Measurements from ENCODE around the gene CFAP45. TPM values are rescaled to one million over a fixed set of nuclear protein-coding genes. Genes with fewer than 3 reads are reported as not detected.

CFAP45 gene
- total and polyA plus RNA-seq, 4 donors: 1.3 to 11.7 (median 9.5) TPM

DNA sequence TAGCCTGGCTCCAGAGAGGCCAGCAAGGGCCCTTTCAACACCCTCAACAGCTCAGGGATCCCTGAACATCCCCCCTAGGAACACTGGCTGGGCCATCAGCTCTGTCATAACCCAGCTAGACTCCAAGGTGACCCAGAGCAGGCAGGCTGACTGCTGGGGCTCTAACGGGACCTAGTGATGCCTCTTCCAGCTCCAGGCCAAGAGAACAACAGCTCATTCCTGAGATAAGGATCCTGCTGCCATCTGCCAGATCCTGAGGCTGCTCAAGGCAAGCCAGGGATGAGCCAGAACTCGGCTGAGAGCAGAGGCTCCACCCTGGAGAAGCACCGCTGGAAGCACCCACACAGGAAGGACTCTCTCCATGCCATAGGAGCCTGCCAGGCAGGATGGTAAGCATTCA lies 39.5 kb downstream of the CFAP45 start:
- no peaks in the 10 kb centered on the region for H3K36me3 ChIP-seq (ENCODE audit: control insufficient read depth, insufficient read depth, low read length)
- H3K9me3 ChIP-seq (ENCODE audit: control insufficient read depth, insufficient read depth, low read length): no peaks in the 10 kb centered on the region
- H3K4me1 ChIP-seq (ENCODE audit: control insufficient read depth, insufficient read depth, low read length): no peaks in the 10 kb centered on the region
- H3K4me3 ChIP-seq (ENCODE audit: low read depth, low read length): no peak overlapping the region
- no peak for DNase-seq (ENCODE audit: low read depth in 4 of 6, low spot score in 6 of 6)
- H3K27ac ChIP-seq (ENCODE audit: low read depth, low read length): no peak overlapping the region
- 64% methylated on average over 3 of the region's 3 CpGs for WGBS (ENCODE audit: insufficient coverage)
- H3K27me3 ChIP-seq (ENCODE audit: control insufficient read depth, insufficient read depth, low read length): no peaks in the 10 kb centered on the region

DNA sequence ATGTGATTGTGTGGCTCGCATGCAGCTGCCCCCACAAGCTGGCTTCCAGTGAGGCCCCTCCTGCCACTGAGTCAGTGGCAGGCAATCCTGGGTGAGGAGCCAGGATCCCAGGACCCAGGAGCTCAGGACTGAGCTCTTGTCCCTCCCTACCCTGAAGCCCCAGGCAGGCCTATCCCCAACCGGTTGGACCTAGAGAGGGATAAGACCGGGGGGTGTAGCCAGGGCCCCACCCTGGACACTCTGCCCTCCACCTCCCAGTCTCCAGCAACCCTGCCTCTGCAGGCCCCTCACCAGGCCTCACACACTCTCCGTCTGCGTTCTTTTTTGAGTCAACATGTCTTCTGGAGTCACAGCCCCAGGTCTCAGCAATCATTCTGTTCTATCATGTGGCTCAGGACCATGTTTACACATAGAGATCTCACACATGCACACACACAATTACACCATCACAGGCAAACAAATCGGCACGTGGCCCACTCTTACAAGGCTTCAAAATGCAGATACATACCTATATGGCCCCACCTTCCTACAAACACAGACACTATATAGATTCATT lies 40.1 kb downstream of the CFAP45 start:
- Histone ChIP-seq H3K9me3 (ENCODE audit: control insufficient read depth, insufficient read depth, low read length) (no peaks in the 10 kb centered on the region), H3K27ac (ENCODE audit: low read depth, low read length) (no peak overlapping the region), H3K4me3 (ENCODE audit: low read depth, low read length) (no peak overlapping the region), H3K4me1 (ENCODE audit: control insufficient read depth, insufficient read depth, low read length) (peaks cover 5% of the 10 kb centered on the region), H3K27me3 (ENCODE audit: control insufficient read depth, insufficient read depth, low read length) (no peaks in the 10 kb centered on the region), H3K36me3 (ENCODE audit: control insufficient read depth, insufficient read depth, low read length) (no peaks in the 10 kb centered on the region)
- WGBS (ENCODE audit: insufficient coverage): 79% methylated on average over 7 of the region's 7 CpGs
- no peak for DNase-seq (ENCODE audit: low read depth in 4 of 6, low spot score in 6 of 6)

DNA sequence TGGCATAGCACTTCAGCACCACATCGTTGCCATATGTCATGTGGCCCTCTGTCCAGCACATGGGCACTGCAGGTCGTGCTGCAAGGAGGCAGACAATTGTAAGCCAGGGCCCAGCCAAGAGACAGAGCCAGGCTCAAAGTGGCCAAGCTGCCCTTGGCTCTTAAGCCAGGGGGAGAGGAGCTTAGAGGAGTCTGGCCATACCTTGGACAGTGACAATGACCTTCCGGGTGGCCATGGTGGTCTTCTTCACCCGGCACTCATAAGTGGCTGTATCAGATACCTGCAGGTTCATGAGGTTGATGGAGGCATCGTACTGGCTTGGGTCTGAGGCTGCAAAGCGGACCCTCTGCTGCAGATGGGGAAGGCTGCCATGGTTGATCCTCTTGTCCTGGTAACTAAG lies 42.1 kb downstream of the CFAP45 start:
- Histone ChIP-seq H3K4me3 (ENCODE audit: low read depth, low read length) (no peak overlapping the region), H3K4me1 (ENCODE audit: control insufficient read depth, insufficient read depth, low read length) (peaks cover 11% of the 10 kb centered on the region), H3K9me3 (ENCODE audit: control insufficient read depth, insufficient read depth, low read length) (no peaks in the 10 kb centered on the region), H3K36me3 (ENCODE audit: control insufficient read depth, insufficient read depth, low read length) (no peaks in the 10 kb centered on the region), H3K27ac (ENCODE audit: low read depth, low read length) (no peak overlapping the region), H3K27me3 (ENCODE audit: control insufficient read depth, insufficient read depth, low read length) (no peaks in the 10 kb centered on the region)
- no peak for DNase-seq (ENCODE audit: low read depth in 4 of 6, low spot score in 6 of 6)
- 89% methylated on average over 6 of the region's 6 CpGs for whole genome bisulfite sequencing (ENCODE audit: insufficient coverage)

DNA sequence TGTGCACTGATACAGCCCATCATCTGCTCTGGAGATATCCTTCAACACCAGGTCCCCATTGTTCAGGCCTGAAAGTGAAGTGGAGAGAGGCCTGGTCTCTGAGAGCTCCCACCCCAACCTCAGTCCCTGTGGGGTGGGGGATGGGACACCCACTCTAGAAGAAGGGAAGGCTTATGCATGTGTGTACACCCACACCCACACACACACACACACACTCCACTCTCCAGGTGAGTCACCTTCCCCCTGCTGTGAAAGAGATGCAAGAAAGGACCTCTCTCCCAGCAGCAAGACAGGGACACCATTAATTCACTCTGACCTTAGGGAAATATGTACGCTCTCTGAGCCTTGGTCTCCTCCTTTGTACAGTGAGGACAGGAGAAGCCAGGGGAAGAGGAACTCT lies 43.4 kb downstream of the CFAP45 start:
- Histone ChIP-seq H3K9me3 (ENCODE audit: control insufficient read depth, insufficient read depth, low read length) (no peaks in the 10 kb centered on the region), H3K36me3 (ENCODE audit: control insufficient read depth, insufficient read depth, low read length) (no peaks in the 10 kb centered on the region), H3K4me1 (ENCODE audit: control insufficient read depth, insufficient read depth, low read length) (peaks cover 11% of the 10 kb centered on the region), H3K4me3 (ENCODE audit: low read depth, low read length) (no peak overlapping the region), H3K27ac (ENCODE audit: low read depth, low read length) (no peak overlapping the region), H3K27me3 (ENCODE audit: control insufficient read depth, insufficient read depth, low read length) (no peaks in the 10 kb centered on the region)
- no CpG with 5 or more reads among the region's 1 CpG for WGBS (ENCODE audit: insufficient coverage)
- no peak for DNase-seq (ENCODE audit: low read depth in 4 of 6, low spot score in 6 of 6)

DNA sequence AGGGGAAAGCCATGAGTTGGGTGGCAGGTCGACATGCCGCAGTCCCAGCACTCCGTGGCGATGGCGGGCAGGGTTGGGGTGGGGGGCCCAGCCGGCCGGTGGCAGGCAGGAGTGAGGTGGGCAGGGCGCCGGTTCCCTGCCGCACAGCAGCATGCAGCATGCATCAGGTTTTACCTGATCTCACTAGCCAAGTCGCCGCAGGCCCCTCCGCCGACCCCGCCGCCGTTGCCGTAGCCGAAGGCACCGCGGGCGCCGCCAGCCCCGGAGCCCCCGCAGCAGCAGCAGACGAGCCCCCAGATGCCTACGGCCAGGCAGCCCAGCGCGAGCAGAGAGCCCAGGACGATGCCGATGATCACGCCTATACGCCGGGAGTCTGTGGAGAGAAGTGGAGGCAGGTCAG lies 44.3 kb downstream of the CFAP45 start:
- Histone ChIP-seq H3K27ac (ENCODE audit: low read depth, low read length) (no peak overlapping the region), H3K4me1 (ENCODE audit: control insufficient read depth, insufficient read depth, low read length) (peaks cover 11% of the 10 kb centered on the region), H3K4me3 (ENCODE audit: low read depth, low read length) (no peak overlapping the region), H3K27me3 (ENCODE audit: control insufficient read depth, insufficient read depth, low read length) (no peaks in the 10 kb centered on the region), H3K9me3 (ENCODE audit: control insufficient read depth, insufficient read depth, low read length) (no peaks in the 10 kb centered on the region), H3K36me3 (ENCODE audit: control insufficient read depth, insufficient read depth, low read length) (no peaks in the 10 kb centered on the region)
- 37% methylated on average over 33 of the region's 34 CpGs for WGBS (ENCODE audit: insufficient coverage)
- no peak for DNase-seq (ENCODE audit: low read depth in 4 of 6, low spot score in 6 of 6)

DNA sequence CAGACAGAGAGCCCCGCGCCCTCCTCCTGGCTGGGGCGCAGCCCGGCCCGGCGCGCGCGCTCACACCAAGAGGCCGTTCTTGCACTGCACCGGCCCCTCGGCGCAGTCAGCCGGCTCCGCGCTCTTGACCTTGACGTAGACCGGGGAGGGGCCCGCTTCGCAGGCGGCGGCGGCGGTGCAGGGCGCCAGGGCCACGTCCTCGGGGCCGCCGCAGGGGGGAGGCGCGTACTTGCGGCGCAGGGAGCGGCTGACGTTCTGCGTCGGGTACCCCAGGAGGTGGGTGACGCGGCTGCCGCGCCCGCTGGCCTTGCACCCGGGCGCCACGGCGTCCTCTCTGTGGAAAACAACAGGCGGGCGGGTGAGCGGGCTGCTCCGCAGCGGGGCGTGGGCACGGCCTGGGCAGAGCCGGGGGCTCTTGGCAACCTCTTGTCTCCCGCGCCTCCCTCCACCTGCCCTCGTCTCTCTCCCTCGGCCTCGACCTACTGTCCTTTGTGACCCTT lies 45.2 kb downstream of the CFAP45 start:
- Histone ChIP-seq H3K9me3 (ENCODE audit: control insufficient read depth, insufficient read depth, low read length) (no peaks in the 10 kb centered on the region), H3K27ac (ENCODE audit: low read depth, low read length) (peak overlapping the region; percentile 58), H3K4me3 (ENCODE audit: low read depth, low read length) (peak overlapping the region; percentile 53), H3K36me3 (ENCODE audit: control insufficient read depth, insufficient read depth, low read length) (no peaks in the 10 kb centered on the region), H3K4me1 (ENCODE audit: control insufficient read depth, insufficient read depth, low read length) (peaks cover 11% of the 10 kb centered on the region), H3K27me3 (ENCODE audit: control insufficient read depth, insufficient read depth, low read length) (no peaks in the 10 kb centered on the region)
- 1% methylated on average over 59 of the region's 59 CpGs for WGBS (ENCODE audit: insufficient coverage)
- DNase-seq (ENCODE audit: low read depth in 4 of 6, low spot score in 6 of 6): peak in 3 of 6 donors; percentile 44 to 85 (median 84)

DNA sequence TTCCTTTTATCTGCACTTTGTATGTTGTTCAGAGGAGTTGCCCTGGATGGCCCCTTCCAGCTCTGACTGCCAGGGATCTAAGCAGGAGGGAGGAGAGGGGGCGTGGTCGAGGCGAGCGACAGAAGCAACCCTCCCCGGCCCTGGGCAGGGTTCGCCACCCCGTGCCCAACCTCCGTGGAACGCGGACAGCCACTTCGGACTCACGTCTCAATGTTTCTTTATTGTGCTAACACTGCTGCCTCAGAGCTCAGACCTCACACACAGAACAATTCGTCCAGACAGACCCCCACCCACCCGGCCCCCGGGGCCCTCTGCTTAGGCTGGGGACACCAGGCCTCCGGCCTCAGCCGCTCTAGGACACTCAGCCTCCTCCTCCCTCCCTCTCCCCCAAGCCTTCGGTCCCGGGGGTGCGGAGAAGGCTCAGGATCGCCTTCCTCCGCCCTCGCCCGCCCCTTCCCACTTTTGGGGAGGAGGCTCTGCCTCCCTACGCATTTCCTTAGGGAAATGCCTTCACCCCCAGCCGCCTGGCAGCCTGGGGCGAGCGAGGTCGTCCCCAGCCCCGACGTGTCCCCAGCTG lies 45.8 kb downstream of the CFAP45 start:
- 2% methylated on average over 27 of the region's 31 CpGs for WGBS (ENCODE audit: insufficient coverage)
- Histone ChIP-seq H3K4me3 (ENCODE audit: low read depth, low read length) (peak overlapping the region; percentile 53), H3K9me3 (ENCODE audit: control insufficient read depth, insufficient read depth, low read length) (no peaks in the 10 kb centered on the region), H3K27ac (ENCODE audit: low read depth, low read length) (peak overlapping the region; percentile 58), H3K27me3 (ENCODE audit: control insufficient read depth, insufficient read depth, low read length) (no peaks in the 10 kb centered on the region), H3K4me1 (ENCODE audit: control insufficient read depth, insufficient read depth, low read length) (peaks cover 11% of the 10 kb centered on the region), H3K36me3 (ENCODE audit: control insufficient read depth, insufficient read depth, low read length) (no peaks in the 10 kb centered on the region)
- DNase-seq (ENCODE audit: low read depth in 4 of 6, low spot score in 6 of 6): peak in 4 of 6 donors; percentile 19 to 78 (median 48)

DNA sequence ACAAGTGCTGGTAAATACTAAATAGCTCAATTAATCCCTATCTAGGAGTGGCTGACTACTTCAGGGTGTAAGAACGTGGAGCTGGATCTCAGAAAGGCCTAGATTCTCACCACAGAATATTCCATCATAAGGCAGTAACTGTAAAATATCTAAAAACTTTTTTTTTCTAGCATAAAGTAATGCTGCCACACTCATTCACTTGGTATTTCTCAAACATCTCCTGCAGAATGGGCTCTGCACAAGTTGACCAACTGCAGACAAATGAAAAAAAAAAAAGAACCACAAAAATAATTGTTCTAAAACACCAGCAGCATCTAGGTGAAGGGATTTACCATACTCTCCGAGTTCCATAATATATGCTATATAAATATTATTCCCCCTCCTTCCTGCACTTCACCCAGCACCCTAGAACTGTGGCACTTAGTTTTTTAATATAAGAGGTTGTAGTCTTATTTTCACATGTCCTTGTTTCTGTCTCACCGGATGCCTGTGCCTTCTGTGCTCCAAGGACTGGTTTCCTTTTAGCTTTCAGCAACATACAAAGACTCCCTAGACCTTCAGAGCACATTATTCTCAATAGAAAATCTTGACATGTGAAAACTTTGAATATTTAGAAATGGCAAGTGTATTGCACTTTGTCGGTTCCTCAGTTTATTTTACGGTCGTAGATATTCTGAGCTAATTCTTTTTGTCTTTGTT lies 46.4 kb downstream of the CFAP45 start:
- no peak for DNase-seq (ENCODE audit: low read depth in 4 of 6, low spot score in 6 of 6)
- Histone ChIP-seq H3K27ac (ENCODE audit: low read depth, low read length) (no peak overlapping the region), H3K36me3 (ENCODE audit: control insufficient read depth, insufficient read depth, low read length) (no peaks in the 10 kb centered on the region), H3K9me3 (ENCODE audit: control insufficient read depth, insufficient read depth, low read length) (no peaks in the 10 kb centered on the region), H3K27me3 (ENCODE audit: control insufficient read depth, insufficient read depth, low read length) (no peaks in the 10 kb centered on the region), H3K4me1 (ENCODE audit: control insufficient read depth, insufficient read depth, low read length) (peaks cover 11% of the 10 kb centered on the region), H3K4me3 (ENCODE audit: low read depth, low read length) (peak overlapping the region; percentile 53)
- WGBS (ENCODE audit: insufficient coverage): 4% methylated on average over 3 of the region's 6 CpGs

DNA sequence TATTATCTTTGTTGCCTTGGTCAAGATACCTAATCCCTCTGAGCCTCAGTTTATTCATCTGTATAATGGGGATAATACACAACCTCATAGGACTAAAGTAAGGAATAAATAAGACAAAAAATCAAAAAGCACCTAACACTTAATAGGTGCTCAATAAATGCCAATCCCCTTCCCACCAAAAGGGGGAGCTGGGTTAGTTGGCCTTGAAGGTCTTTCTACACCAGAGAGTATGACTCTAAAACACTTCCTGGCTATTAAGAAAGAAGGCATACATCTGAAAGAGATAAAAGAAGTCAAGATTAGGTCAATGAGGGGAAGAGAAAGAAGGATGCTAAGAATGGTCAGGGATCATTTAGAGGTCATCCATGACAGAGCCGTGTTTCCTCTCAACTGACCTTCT lies 48.6 kb downstream of the CFAP45 start:
- peaks cover 11% of the 10 kb centered on the region for H3K4me1 ChIP-seq (ENCODE audit: control insufficient read depth, insufficient read depth, low read length)
- H3K36me3 ChIP-seq (ENCODE audit: control insufficient read depth, insufficient read depth, low read length): no peaks in the 10 kb centered on the region
- WGBS (ENCODE audit: insufficient coverage): no CpG with 5 or more reads among the region's 1 CpG
- H3K27me3 ChIP-seq (ENCODE audit: control insufficient read depth, insufficient read depth, low read length): peaks cover 3% of the 10 kb centered on the region
- no peak overlapping the region for H3K27ac ChIP-seq (ENCODE audit: low read depth, low read length)
- no peak for DNase-seq (ENCODE audit: low read depth in 4 of 6, low spot score in 6 of 6)
- H3K4me3 ChIP-seq (ENCODE audit: low read depth, low read length): no peak overlapping the region
- no peaks in the 10 kb centered on the region for H3K9me3 ChIP-seq (ENCODE audit: control insufficient read depth, insufficient read depth, low read length)

Data from spinal cord (tissue), 10 donors.